ENCODE measurements around the gene CCDC92B.

Gene CCDC92B

GRCh38 chr17:2695243-2695960, 54.0 kb downstream of the CCDC92B start:
- WGBS, 2 experiments = 92 to 93% methylated on average over 28 of the region's 28 CpGs
- peaks cover 8% of the 10 kb centered on the region for H3K36me3 ChIP-seq (ENCODE audit: control insufficient read depth, insufficient read depth, low read length)

DNA sequence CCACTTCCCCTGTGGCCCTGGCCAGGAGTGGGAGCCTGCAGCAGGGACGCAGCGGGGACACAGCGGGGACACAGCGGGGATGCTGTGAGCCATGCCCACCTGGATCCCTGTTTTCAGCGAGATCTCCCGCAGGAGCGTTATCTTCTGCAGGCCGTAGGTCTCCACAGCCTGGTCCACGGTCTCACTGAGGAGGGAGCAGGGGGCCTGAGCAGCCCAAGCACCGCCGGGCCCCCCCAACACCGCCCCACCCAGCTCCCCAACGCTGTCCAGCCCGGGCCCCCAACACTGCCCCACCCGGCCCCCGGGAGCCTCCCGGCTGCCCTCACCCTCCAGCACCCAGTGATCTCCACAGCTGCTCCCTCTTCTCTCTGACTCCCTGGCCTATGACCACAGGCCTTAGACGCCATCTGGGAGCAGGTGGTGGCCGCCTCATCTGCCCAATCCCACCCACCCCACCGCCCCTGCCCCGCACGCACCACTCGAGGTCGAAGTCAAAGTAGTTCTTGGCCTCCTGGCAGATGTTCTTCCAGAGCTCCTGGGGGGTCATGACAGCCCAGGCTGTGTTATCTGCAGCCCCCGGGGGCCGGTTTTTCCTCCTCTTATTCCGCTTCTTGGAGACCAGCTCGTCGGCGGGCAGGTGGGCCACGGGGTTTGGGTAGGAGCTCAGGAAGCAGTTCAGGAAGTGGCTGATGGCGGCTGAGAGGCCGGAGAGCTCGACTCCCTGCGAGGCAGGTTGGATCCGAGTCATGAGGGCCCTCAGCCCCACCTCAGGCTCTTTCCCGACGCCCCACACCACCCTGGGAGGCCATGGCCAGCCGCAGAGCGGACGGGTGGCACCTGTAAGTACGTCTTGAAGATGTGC, 54.8 kb downstream of the CCDC92B start:
- Histone ChIP-seq H3K27ac (ENCODE audit: insufficient read depth, low read depth, low read length, poor library complexity, severe bottlenecking) (no peak overlapping the region), H3K27me3 (ENCODE audit: control insufficient read depth, insufficient read depth, low read length, poor library complexity, severe bottlenecking) (no peaks in the 10 kb centered on the region), H3K4me3 (ENCODE audit: insufficient read depth, low read depth, low read length) (no peak overlapping the region), H3K4me1 (ENCODE audit: control insufficient read depth, insufficient read depth, low read length) (no peaks in the 10 kb centered on the region), H3K9me3 (ENCODE audit: control insufficient read depth, low read length) (no peaks in the 10 kb centered on the region), H3K36me3 (ENCODE audit: control insufficient read depth, insufficient read depth, low read length) (peaks cover 8% of the 10 kb centered on the region)
- WGBS, 2 experiments = 94% methylated on average over 42 of the region's 42 CpGs

More at GRCh38 chr17:2695243-2695960, 54.0 kb downstream of the CCDC92B start:
- Histone ChIP-seq H3K4me3 (ENCODE audit: insufficient read depth, low read depth, low read length) (no peak overlapping the region), H3K4me1 (ENCODE audit: control insufficient read depth, insufficient read depth, low read length) (no peaks in the 10 kb centered on the region), H3K9me3 (ENCODE audit: control insufficient read depth, low read length) (no peaks in the 10 kb centered on the region), H3K27me3 (ENCODE audit: control insufficient read depth, insufficient read depth, low read length, poor library complexity, severe bottlenecking) (no peaks in the 10 kb centered on the region), H3K27ac (ENCODE audit: insufficient read depth, low read depth, low read length, poor library complexity, severe bottlenecking) (no peak overlapping the region)

- Histone ChIP-seq H3K9me3 (ENCODE audit: control insufficient read depth, low read length) (no peaks in the 10 kb centered on the region), H3K27me3 (ENCODE audit: control insufficient read depth, insufficient read depth, low read length, poor library complexity, severe bottlenecking) (no peaks in the 10 kb centered on the region), H3K4me1 (ENCODE audit: control insufficient read depth, insufficient read depth, low read length) (no peaks in the 10 kb centered on the region), H3K36me3 (ENCODE audit: control insufficient read depth, insufficient read depth, low read length) (peaks cover 8% of the 10 kb centered on the region), H3K4me3 (ENCODE audit: insufficient read depth, low read depth, low read length) (no peak overlapping the region), H3K27ac (ENCODE audit: insufficient read depth, low read depth, low read length, poor library complexity, severe bottlenecking) (no peak overlapping the region)
- 95% methylated on average over 37 of the region's 37 CpGs for WGBS, 2 experiments
Observed at GRCh38 chr17:2693561-2694380, 55.7 kb downstream of the CCDC92B start.

- no peaks in the 10 kb centered on the region for H3K27me3 ChIP-seq (ENCODE audit: control insufficient read depth, insufficient read depth, low read length, poor library complexity, severe bottlenecking)
- H3K4me1 ChIP-seq (ENCODE audit: control insufficient read depth, insufficient read depth, low read length) = no peaks in the 10 kb centered on the region
- 92 to 97% methylated on average over 13 to 14 of the region's 14 CpGs for WGBS, 2 experiments
- no peak overlapping the region for H3K27ac ChIP-seq (ENCODE audit: insufficient read depth, low read depth, low read length, poor library complexity, severe bottlenecking)
- peaks cover under 1% of the 10 kb centered on the region for H3K36me3 ChIP-seq (ENCODE audit: control insufficient read depth, insufficient read depth, low read length)
- no peak overlapping the region for H3K4me3 ChIP-seq (ENCODE audit: insufficient read depth, low read depth, low read length)
- no peaks in the 10 kb centered on the region for H3K9me3 ChIP-seq (ENCODE audit: control insufficient read depth, low read length)
Observed at GRCh38 chr17:2692781-2693135, 56.7 kb downstream of the CCDC92B start.

GRCh38 chr17:2691965-2692780, 57.3 kb downstream of the CCDC92B start:
- 92 to 93% methylated on average over 71 of the region's 71 CpGs for WGBS, 2 experiments

GRCh38 chr17:2691069-2691871, 58.2 kb downstream of the CCDC92B start:
- 96% methylated on average over 62 of the region's 62 CpGs for WGBS, 2 experiments
- H3K27me3 ChIP-seq (ENCODE audit: control insufficient read depth, insufficient read depth, low read length, poor library complexity, severe bottlenecking) = no peaks in the 10 kb centered on the region

More at GRCh38 chr17:2691965-2692780, 57.3 kb downstream of the CCDC92B start:
- H3K4me3 ChIP-seq (ENCODE audit: insufficient read depth, low read depth, low read length) = no peak overlapping the region
- no peaks in the 10 kb centered on the region for H3K36me3 ChIP-seq (ENCODE audit: control insufficient read depth, insufficient read depth, low read length)
- H3K4me1 ChIP-seq (ENCODE audit: control insufficient read depth, insufficient read depth, low read length) = no peaks in the 10 kb centered on the region
- no peaks in the 10 kb centered on the region for H3K9me3 ChIP-seq (ENCODE audit: control insufficient read depth, low read length)
- no peak overlapping the region for H3K27ac ChIP-seq (ENCODE audit: insufficient read depth, low read depth, low read length, poor library complexity, severe bottlenecking)
- no peaks in the 10 kb centered on the region for H3K27me3 ChIP-seq (ENCODE audit: control insufficient read depth, insufficient read depth, low read length, poor library complexity, severe bottlenecking)

DNA sequence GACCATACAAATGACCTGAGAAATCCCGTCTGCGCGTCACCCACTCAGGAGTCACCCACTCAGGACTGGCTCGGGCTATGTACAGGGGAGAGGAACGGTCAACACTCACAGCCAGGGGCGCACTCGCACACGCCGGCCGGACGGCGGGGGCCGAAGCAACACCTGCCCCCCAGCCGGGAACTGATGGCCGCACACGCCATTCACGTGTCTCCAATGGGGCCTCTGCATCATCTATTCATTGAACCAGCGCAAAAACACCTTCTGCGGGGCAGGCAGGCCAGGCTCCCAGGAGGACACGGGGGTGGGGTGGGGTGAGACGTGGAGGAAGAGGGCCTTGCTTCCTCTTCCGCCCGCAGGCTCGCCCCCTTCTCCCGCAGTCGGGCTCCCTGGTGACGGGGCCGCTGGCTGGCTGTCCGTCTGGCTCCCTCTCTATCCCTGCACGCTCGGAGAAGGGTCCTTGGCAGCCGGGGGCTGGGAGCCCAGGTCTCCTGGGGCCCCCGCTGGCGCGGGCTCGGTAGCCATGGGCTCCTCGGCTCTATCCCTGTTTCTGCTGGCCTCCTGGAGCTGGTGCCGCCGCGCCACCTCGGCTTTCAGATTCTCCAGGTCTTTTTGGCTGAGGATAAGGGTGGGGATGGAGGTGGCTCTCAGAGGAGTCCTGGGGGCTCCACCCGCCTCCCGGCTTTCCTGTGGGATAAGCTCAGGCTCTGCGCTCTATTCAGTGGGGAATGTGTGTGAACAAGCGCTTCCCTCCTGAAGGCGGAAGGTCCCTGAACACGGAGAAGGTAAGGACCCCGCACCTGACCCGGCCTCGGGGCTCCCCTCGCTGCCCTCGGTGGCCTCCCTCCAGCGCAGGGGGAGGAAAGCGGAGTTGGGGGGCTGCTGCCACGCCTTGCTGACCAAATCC, 59.0 kb downstream of the CCDC92B start:
- Histone ChIP-seq H3K27ac (ENCODE audit: insufficient read depth, low read depth, low read length, poor library complexity, severe bottlenecking) (no peak overlapping the region), H3K36me3 (ENCODE audit: control insufficient read depth, insufficient read depth, low read length) (no peaks in the 10 kb centered on the region), H3K4me1 (ENCODE audit: control insufficient read depth, insufficient read depth, low read length) (no peaks in the 10 kb centered on the region), H3K9me3 (ENCODE audit: control insufficient read depth, low read length) (no peaks in the 10 kb centered on the region), H3K4me3 (ENCODE audit: insufficient read depth, low read depth, low read length) (no peak overlapping the region), H3K27me3 (ENCODE audit: control insufficient read depth, insufficient read depth, low read length, poor library complexity, severe bottlenecking) (no peaks in the 10 kb centered on the region)
- 93 to 94% methylated on average over 55 of the region's 55 CpGs for WGBS, 2 experiments

More at GRCh38 chr17:2691069-2691871, 58.2 kb downstream of the CCDC92B start:
- Histone ChIP-seq H3K36me3 (ENCODE audit: control insufficient read depth, insufficient read depth, low read length) (no peaks in the 10 kb centered on the region), H3K9me3 (ENCODE audit: control insufficient read depth, low read length) (no peaks in the 10 kb centered on the region), H3K4me1 (ENCODE audit: control insufficient read depth, insufficient read depth, low read length) (no peaks in the 10 kb centered on the region), H3K4me3 (ENCODE audit: insufficient read depth, low read depth, low read length) (no peak overlapping the region), H3K27ac (ENCODE audit: insufficient read depth, low read depth, low read length, poor library complexity, severe bottlenecking) (no peak overlapping the region)

GRCh38 chr17:2689411-2690164, 59.9 kb downstream of the CCDC92B start:
- Histone ChIP-seq H3K27ac (ENCODE audit: insufficient read depth, low read depth, low read length, poor library complexity, severe bottlenecking) (no peak overlapping the region), H3K9me3 (ENCODE audit: control insufficient read depth, low read length) (no peaks in the 10 kb centered on the region), H3K4me1 (ENCODE audit: control insufficient read depth, insufficient read depth, low read length) (no peaks in the 10 kb centered on the region), H3K36me3 (ENCODE audit: control insufficient read depth, insufficient read depth, low read length) (no peaks in the 10 kb centered on the region), H3K4me3 (ENCODE audit: insufficient read depth, low read depth, low read length) (no peak overlapping the region), H3K27me3 (ENCODE audit: control insufficient read depth, insufficient read depth, low read length, poor library complexity, severe bottlenecking) (no peaks in the 10 kb centered on the region)
- WGBS, 2 experiments = 91% methylated on average over 40 of the region's 40 CpGs

Measured in ectodermal cell (in vitro differentiated cells).